GM18499 (cell line): ENCODE data around the gene CRNKL1.

ENCODE experiments used
- ATAC-seq: cut with Tn5 transposase; IDR thresholded peaks from one replicate; pipeline ENCODE4 v1.9.1; 2021; ENCODE audit warnings: moderate number of reproducible peaks; ENCODE audit not compliant: insufficient read depth, unreplicated experiment

Gene CRNKL1

DNA sequence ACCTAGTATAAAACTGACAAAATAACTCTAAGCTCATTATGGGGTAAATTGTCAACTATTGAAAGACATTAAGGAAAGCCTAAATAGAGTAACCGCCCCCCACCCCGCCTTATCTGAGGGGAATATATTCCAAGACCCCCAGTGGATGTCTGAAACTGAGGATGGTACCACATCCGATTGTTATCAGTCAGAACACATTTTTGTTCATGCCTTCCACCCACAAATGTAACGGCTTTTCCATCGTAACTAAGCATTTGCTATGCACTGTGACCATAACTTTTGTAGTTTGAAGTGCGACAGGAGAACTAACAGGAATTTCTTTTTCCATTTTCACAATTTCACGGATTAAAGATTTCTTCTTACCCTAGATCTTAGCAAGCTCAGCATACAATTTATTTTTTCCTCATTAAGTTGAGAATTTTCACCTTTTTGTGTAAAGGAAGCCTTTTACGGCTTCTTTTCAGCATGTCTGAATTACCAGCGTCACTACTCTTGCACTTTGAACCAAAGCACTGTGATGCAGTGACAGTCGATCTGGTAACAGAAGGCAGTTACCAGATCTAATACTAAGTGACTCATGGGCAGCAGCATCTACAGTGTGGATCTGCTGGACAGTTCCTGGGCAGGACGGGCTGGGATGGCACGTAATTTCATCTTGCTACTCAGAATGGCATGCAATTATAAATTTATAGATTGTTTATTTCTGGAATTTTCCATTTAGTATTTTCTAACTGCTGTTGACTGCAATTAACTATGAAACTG, 11.9 kb upstream of the CRNKL1 start:
- no peak for ATAC-seq

DNA sequence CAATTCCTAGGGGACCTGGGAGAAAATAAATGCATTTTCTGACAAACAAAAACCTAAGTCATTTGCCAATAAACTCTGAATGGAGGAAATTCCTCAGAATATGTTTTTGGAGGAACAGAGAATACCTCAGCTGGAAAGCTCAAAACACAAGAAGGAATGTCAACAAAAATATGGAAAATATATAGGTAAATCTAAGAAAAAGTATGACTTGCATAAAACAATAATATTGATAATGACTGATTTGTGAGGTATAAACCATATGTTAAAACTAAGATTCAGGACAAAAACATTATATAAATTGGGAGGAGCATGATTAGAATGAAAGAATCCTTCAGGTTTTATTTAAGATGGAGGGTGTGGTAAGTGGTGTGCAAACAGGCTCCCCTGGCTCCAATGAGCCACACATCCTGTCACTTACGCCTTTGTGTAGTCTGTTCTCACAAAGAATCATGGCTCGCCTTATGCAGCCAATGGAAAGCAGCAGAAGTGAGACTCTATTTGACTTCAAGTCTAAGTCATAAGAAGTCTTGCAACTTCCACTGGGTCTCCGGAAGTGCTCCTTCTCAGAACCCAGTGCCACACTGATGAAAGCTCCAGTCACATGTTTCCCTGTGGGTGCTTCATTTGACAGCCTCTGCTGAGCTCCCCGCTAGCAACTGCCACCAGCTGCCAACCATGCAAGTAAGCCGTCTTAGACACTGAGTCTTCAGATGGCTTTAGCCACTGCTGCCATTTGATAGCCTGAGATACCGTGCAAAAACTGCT, 8.2 kb upstream of the CRNKL1 start:
- no peak for ATAC-seq

DNA sequence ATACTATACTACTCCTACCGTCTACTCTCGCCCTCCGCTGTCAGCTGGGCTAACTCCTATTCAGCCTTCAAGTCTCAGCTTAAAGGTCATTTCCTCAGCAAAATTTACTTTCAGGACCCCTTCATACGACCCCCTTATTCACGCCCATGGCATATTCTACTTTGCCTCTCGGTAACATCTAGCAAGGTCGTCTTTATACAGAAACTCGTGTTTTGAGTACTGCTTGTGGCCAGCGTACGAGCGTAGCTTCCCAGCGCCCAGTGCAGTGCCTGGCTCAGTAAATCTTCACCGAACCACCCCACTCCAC, 546 bp downstream of the CRNKL1 start:
- ATAC-seq = peak; percentile 11

DNA sequence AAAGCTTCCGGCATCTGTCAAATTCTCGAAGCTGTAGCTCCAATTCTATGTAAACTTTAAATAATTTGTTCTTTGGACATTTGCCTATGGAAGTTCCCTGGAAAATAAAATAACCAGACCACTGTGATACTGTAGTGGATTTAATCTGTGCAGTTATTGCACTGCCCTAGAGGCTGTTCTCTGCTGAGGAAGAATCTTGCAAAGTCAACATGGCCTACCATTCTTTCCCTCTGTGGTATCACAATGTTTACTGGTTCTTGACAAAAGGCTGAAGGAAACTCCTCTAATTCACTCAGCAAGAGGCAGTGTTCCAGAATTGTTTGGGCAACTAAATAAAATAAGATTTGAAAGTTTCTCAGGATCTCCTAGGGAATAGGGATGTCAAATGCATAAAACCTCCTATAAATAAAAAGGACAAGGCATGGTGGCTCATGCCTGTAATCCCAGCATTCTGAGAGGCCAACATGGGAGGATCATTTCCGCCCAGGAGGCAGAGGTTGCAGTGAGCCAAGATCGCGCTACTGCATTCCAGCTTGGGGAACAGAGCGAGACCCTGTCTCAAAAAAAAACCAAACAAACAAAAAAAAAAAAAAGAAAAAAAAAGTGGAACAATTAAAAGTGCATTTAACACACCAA, 12.4 kb downstream of the CRNKL1 start:
- ATAC-seq = no peak

DNA sequence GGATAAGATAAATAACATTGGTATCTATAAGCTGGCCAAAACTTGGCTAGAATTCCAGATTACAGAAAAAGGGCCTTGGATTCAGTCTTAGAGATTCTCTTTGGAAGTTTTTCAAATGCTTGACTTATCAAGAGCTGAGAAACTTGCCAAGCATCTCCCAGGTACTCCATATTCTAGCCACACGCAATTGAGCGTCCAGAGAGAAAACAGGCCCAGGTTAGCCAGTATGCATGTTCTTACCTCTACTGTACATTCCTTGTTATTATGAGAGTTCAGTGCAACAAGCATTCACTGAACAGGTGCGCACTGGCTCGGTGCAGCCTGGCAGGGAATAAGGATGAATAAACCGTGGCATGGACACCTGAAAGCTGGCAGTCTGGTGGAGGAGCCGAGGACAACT, 13.7 kb downstream of the CRNKL1 start:
- ATAC-seq = no peak

DNA sequence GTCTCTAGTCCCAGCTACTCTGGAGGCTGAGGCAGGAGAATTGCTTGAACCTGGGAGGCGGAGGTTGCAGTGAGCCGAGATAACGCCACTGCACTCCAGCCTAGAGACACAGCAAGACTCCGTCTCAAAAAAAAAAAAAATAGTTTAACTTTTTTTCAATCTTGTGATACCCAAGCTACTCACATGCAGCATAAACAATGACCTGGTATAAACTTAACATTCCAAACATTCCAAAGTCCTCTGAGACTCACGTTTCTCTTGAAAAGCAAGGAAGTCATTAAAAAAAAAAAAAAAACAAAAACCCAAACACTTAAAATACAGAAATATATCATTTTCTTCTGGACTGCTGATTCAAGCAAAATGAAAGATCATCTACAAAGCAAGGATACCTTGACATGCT, 14.3 kb downstream of the CRNKL1 start:
- no peak for ATAC-seq

DNA sequence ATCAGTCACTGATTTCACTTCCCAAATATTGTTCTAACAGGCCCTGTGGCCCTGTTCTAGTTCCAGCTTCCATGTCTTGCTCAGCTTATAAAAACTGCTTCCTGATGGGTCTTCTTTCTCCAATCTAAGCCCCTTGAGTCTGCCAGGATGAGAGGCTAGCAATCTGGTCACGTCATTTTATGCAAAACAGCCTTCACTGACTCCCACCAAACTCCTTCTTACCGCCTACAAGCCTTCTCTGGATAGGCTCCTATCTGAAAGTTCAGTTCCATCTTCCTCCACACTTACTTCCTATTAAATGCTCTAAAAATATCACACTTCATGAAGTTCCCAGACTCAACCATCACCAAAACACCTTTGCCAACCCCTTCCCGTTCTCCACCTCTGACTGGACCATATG, 15.5 kb downstream of the CRNKL1 start:
- no peak for ATAC-seq

DNA sequence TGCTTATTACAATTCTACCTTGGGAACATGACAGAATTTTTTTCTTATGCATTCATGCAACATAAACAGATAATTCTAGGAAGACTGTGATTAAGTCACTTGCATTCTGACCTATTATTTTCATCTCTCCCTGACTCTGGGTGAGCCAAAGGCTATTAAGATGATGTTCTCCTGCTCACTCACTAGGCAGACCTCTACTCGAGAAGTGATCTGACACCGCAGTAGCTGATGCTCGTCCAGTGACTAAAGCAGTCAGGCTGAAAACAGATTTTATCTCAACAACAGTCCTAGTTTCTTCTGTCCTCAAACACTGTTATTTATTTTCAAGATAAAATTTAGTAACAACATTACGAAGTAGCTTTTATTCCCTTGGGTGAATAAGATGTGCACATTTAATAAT, 17.8 kb downstream of the CRNKL1 start:
- ATAC-seq = no peak

DNA sequence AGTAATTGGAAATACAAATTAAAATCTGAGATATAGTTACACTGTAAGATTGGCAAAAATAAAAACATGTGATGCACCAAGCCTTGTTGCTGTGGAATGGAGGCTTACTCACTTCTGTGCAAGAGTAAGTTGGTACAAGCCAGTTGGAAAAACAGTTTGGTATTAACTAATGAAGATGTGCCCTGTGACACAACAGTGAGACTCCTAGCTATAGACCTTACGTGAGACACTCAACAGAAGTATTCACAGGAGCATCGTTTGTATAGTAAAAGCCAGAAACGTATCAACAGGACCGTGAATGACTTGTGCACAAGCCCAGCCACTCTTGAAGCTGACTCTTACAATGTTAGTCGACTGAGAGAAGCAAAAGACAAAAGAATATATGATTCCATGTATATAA, 20.5 kb downstream of the CRNKL1 start:
- ATAC-seq = no peak

DNA sequence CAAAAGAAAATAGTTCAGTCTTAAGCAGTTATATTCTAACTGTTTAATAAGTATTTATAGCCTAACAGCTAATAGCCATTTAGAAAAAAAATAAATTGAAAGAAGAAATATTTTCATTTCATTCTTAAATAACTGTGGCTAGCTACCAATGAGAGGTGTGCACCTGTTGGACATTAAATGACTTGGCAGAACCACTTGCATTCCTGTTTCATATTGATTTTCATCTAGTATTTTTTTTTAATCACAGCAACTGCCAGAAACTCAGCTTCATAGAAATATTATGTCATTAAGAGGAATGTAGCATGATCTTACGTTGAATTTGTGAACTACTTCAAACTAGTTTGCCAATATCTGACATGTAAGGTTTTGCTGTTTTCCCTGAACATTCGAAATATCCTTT, 25.0 kb downstream of the CRNKL1 start:
- no peak for ATAC-seq

DNA sequence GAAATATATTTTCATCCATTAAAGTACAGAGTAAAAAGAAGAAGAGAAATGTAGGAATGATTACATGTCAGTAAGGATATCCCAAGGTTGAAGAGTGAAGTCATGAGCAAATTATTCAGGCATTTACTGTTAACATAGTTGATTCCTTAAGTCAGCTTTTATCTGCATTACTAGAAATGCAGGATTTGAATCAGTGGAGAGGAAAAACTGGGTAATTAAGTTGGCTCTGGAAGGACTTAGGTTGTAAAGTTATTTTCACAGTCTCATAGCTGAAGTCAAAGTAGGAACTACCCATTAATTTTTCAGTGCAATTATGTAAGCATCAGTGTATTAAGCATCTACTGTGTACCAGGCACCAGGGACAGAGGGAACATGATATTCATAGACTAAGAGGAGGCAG, 27.3 kb downstream of the CRNKL1 start:
- no peak for ATAC-seq

DNA sequence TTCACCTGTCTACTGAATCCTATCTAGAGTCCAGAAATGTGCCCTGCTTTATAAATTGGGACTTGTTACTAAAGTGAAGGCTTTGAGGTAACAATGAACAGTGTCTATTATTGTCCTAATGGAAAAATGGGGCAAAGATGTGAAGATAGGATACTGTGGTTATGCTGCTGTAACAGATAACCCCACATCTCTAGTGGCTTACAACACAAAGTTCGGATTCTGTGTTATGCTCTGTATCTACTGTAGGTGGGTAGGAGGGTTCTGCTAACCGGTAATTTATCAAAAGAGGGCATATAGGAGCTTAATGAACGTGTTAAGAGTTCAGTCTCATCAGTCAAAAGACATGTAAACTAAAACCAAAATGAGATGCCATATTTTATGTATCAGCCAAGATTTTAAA, 28.9 kb downstream of the CRNKL1 start:
- ATAC-seq = no peak

DNA sequence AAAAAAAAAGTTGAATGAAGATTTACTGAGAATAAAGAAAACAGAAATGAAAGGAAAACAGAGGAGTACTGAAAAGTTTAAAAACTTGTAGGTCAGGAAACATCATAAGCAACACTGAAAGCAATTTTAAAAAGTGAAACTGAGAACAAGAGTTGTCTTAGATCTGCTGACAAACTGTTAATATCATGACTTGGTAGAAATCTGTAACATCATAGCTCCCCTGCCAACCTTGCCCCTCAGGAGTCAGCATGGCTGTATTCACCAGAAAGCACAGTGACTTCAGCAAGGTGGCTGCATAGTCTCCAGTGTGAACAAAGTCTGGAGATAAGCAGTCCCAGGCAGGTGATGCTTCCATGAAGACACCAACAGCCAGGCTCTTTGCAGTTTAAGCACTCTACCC, 29.8 kb downstream of the CRNKL1 start:
- peak; percentile 57 for ATAC-seq

DNA sequence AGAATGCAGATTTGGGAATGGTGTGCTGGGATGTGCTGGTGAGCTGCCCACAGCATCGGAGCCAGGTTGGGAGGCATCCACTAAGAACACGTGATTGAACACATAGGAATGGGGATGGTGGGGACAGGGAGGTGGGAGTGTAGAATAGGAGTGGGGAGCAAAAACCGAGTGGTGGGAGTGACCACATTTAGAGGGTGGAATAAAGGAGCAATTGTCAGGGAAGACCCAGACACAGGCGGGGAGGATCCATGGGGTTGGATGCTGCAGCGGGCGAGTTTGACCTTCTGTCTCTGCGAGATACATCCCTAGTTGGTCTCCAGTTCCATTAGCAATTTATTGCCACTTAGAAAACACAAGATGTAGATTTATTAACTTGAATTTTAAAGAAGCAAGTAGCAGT, 30.4 kb downstream of the CRNKL1 start:
- no peak for ATAC-seq

DNA sequence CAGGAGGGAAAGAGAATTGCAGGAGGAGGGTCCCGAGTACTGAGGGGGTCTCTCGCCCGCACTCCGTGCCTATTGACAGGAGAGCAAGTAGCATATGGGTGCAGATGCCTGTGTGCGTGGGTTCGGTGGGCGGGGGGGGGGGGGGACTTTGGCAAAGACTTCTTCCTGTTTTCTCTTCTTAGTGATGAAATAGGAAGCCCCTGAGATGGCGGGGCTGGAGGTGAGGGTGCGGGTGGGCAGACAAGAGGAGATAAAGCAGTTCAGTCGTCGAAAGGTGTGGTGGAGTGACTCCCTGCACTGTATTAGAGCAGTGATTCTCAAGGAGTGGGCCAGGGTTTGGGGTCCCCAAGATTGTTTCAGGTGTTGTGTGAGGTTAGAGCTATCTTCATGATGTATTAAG, 31.4 kb downstream of the CRNKL1 start:
- no peak for ATAC-seq

DNA sequence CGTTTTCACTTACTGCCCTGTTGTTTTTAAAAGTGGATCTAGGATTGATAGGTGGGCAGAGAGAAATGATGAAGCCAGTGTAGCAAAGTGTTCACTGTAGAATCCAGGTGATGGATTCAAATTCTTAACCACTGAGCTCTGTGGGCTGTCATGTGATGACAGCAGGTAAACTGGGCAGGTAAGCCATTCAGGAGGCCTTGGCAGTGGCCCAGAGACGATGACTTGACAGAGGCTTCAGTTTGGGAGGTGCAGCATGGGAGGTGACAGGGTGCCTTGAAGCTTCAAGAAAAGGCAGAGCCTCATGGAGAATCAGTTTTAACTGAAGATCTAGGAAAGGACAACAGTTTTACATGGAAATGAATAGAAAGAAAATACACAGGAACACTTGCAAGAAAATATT, 33.1 kb downstream of the CRNKL1 start:
- ATAC-seq = no peak

DNA sequence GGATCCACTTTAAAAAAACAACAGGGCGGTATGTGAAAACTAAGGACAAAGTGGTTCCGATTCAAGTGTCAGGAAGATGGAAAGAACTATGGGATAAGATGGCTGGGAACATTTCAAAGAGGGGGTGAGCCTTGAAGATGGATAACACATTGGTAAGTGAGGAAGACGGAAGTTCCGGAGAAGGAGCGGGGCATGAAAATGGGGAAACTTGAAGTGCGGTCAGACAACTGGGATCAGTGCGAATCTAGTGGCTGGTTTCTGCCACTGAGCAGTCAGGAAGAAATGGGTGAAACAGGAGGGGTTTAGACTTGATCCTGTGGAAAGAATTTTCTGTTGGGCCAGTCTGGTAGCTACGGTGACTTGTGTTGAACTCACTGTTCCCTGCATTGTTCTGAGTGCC, 33.9 kb downstream of the CRNKL1 start:
- ATAC-seq = no peak

DNA sequence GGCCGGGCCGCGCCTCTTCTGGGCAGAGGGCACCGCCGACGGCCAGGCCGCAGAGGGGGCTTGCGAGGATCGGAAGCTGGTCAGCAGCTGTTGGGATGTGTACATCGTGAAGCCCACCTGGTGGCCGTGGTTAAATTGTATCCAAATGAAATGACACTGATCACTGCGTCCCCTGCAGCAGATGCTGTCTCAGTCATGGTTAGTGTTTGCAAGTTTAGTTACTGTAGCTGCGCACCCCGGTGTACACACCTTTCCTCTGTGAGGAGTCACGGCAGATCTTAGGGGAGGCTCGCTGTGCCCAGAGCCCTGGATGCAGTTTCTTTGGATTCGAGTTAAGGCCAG, 34.5 kb downstream of the CRNKL1 start:
- ATAC-seq = no peak

DNA sequence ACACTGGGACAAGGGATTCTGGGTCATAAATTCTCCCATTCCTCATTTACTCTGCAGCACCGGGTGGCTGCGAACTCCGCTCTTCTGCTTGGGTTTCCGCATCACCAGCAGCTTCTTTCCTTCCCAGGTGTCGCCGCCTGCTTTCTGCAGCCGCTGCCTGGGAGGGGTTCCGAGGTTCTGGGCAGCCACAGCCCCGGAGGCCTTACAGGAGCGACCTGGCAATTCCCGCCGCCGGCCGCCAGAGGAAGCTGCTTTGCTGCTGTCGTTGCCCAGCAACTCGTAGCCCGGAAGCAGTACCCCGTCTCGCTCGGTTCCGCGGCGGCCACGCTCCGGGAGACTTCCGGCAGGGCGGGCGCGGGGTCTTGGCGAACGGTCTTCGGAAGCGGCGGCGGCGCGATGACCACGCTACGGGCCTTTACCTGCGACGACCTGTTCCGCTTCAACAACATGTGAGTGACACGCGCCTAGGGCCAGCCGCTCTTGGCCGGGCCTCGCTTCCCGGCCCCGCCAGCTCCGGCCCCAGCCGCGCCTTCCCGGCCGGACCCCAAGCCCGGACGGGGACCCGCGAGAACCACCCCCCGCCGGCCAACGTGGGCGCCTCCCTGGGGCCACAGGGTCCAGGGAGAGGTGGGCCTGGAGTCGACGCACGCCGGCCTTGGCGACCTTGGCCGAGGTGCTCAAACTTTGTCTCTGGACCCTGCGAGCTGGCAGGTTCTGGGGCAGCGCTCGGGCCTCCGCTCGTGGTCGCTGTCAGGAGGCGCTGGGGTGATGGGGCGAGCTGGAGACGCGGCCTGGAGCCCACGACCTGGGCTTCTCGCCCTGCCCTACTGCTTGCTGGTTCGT, 35.0 kb downstream of the CRNKL1 start, which contains the start of gene NAA20:
Gene NAA20 (plus strand): TSS at position 362 of the 843 bp plus-strand sequence. CDS start 35 bp downstream, at position 397.
- peak; percentile 92 for ATAC-seq

DNA sequence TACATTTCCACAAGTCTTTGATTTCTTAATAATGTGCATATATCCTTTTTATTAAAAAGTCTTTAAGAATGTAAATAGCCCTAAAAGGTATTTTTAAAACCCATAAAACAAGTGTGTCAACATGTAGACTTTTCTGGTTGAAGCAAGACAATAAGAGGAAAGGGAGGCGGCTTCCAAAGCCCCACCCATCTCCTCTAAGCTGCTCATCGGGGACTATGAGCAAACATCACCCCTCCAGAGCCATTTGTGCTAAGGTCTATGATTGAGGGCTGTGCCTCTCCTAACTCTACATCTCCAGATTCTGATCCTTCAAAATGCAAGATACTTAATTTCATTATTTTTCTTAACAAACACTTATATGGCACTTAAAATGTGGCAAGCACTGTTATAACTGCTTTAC, 37.6 kb downstream of the CRNKL1 start:
- ATAC-seq = no peak

DNA sequence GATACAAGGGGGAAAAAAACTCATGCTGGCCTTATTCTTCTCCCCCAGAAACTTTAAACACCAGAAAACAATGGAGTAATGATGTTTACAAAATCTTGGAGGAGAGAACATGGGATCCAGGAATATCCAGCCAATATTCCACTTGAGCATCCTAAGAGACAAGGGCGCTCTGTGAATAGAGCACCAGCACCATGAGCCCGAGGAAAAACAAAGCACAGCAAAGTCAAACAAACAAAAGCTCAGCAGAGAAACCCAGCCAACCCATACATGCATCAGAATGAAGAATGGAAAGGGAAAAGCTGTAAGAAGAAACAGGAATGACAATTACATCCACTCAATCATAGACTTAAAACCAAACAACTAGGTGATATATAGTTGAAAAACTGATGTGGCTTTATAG, 39.7 kb downstream of the CRNKL1 start:
- no peak for ATAC-seq
